ENCODE results near the gene TNFSF12. TPM values are rescaled to one million over a fixed set of nuclear protein-coding genes. Genes with fewer than 3 reads are reported as not detected.

TNFSF12 gene
- total RNA-seq, 2 experiments from 2014 or later = 52.8 to 59.4 TPM

DNA sequence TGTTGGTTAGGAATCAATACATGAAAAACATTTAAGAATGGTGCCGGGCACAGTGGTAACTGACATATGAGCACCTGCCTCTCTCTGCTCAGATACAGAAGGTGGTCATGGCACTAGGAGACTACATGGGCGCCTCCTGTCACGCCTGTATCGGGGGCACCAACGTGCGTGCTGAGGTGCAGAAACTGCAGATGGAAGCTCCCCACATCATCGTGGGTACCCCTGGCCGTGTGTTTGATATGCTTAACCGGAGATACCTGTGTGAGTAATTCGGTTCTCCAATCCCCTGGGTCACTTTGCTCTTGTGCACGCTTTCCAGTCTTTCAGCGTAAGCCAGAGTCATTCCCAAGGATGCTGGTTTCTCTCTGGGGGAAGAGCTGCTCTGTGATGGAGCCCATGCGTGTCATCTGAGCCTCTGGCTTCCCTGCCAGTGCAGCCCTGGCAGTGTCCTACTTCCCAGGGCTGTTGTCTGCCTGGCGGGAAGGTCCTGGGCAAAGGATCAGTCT lies 27.6 kb downstream of the TNFSF12 start:
- Mint-ChIP-seq H3K9me3 (ENCODE audit: low read depth) (no peaks in the 10 kb centered on the region), H3K4me3 (peak overlapping the region; percentile 95), H3K27me3 (no peaks in the 10 kb centered on the region), H3K27ac (peak overlapping the region; percentile 66), H3K4me1 (peaks cover 78% of the 10 kb centered on the region), H3K36me3 (peaks cover 73% of the 10 kb centered on the region)
- DNase-seq (peak; percentile 40), ATAC-seq (no peak)
- CTCF ChIA-PET = interaction anchor here (0.7 to 1.5 kb wide), 3 partner anchors 35 to 252 kb away, joined by 3 read pairs; no protein-coding TSS in a partner anchor

GRCh38 chr17:7577327-7578199 lies 28.7 kb downstream of the TNFSF12 start:
- CTCF ChIA-PET = interaction anchor here (0.7 kb wide), 1 partner anchor 63 kb away, joined by 3 read pairs; no protein-coding TSS in a partner anchor

GRCh38 chr17:7579001-7579833 lies 30.4 kb downstream of the TNFSF12 start, which contains the start of gene CD68:
Gene CD68, plus strand, starts transcription at chr17:7579638. Its CDS starts 40 bp downstream, at chr17:7579678.
- H3K27ac Mint-ChIP-seq = peak within 1 kb of the TSS; percentile 92
- DNase-seq (peak; percentile 87), ATAC-seq (peak; percentile 52)
- CTCF ChIA-PET = interaction anchor here (0.8 to 2.1 kb wide), 8 partner anchors 10 to 283 kb away, joined by 3 to 9 read pairs (median 3); partner anchors contain the start of genes SENP3, SOX15 and TP53
- H3K9me3 Mint-ChIP-seq (ENCODE audit: low read depth) = no peaks in the 10 kb centered on the region
- peak within 1 kb of the TSS; percentile 71 for H3K4me3 Mint-ChIP-seq
- H3K4me1 Mint-ChIP-seq = peaks cover 87% of the 10 kb centered on the region
- no peaks in the 10 kb centered on the region for H3K27me3 Mint-ChIP-seq
- peaks cover 64% of the 10 kb centered on the region for H3K36me3 Mint-ChIP-seq

More at GRCh38 chr17:7577327-7578199, 28.7 kb downstream of the TNFSF12 start:
- Mint-ChIP-seq H3K36me3 (peaks cover 74% of the 10 kb centered on the region), H3K4me1 (peaks cover 83% of the 10 kb centered on the region), H3K27ac (peak overlapping the region; percentile 92), H3K9me3 (ENCODE audit: low read depth) (no peaks in the 10 kb centered on the region), H3K4me3 (peak overlapping the region; percentile 2), H3K27me3 (no peaks in the 10 kb centered on the region)
- DNase-seq (peak; percentile 41), ATAC-seq (no peak)

DNA sequence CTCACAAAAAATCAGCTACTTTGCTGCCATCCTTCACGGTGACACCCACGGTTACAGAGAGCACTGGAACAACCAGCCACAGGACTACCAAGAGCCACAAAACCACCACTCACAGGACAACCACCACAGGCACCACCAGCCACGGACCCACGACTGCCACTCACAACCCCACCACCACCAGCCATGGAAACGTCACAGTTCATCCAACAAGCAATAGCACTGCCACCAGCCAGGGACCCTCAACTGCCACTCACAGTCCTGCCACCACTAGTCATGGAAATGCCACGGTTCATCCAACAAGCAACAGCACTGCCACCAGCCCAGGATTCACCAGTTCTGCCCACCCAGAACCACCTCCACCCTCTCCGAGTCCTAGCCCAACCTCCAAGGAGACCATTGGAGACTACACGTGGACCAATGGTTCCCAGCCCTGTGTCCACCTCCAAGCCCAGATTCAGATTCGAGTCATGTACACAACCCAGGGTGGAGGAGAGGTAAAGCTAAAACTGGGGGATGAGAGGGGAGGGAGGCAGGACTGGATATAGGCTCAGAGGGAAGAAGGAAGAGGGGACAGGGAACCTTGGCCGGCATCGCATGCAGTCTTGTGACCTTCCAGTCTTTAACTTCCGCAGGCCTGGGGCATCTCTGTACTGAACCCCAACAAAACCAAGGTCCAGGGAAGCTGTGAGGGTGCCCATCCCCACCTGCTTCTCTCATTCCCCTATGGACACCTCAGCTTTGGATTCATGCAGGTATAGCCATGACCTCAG lies 31.2 kb downstream of the TNFSF12 start:
- peak overlapping the region; percentile 71 for H3K4me3 Mint-ChIP-seq
- CTCF ChIA-PET = interaction anchor here (0.8 to 2.1 kb wide), 10 partner anchors 9 to 284 kb away, joined by 3 to 9 read pairs (median 4); partner anchors contain the start of genes SENP3, SOX15 and TP53
- H3K9me3 Mint-ChIP-seq (ENCODE audit: low read depth) = no peaks in the 10 kb centered on the region
- H3K4me1 Mint-ChIP-seq = peaks cover 84% of the 10 kb centered on the region
- H3K36me3 Mint-ChIP-seq = peaks cover 61% of the 10 kb centered on the region
- ATAC-seq (no peak), DNase-seq (peak; percentile 69)
- H3K27ac Mint-ChIP-seq = peak overlapping the region; percentile 92
- no peaks in the 10 kb centered on the region for H3K27me3 Mint-ChIP-seq

- H3K27me3 Mint-ChIP-seq = no peaks in the 10 kb centered on the region
Observed at GRCh38 chr17:7580604-7581575, 32.0 kb downstream of the TNFSF12 start.

GRCh38 chr17:7582396-7583252 lies 33.8 kb downstream of the TNFSF12 start:
- CTCF ChIA-PET = interaction anchor here (1.0 to 9.7 kb wide), 4 partner anchors 7 to 104 kb away, joined by 3 to 81 read pairs (median 22); partner anchors contain the start of genes SENP3, TP53 and WRAP53
- Mint-ChIP-seq H3K4me3 (peak overlapping the region; percentile 84), H3K9me3 (ENCODE audit: low read depth) (no peaks in the 10 kb centered on the region), H3K4me1 (peaks cover 70% of the 10 kb centered on the region), H3K27ac (peak overlapping the region; percentile 99), H3K36me3 (peaks cover 40% of the 10 kb centered on the region), H3K27me3 (no peaks in the 10 kb centered on the region)
- no peak for DNase-seq
- no peak for ATAC-seq

More at GRCh38 chr17:7580604-7581575, 32.0 kb downstream of the TNFSF12 start:
- Mint-ChIP-seq H3K4me3 (peak overlapping the region; percentile 27), H3K4me1 (peaks cover 83% of the 10 kb centered on the region), H3K36me3 (peaks cover 52% of the 10 kb centered on the region), H3K9me3 (ENCODE audit: low read depth) (no peaks in the 10 kb centered on the region), H3K27ac (peak overlapping the region; percentile 92)
- DNase-seq (no peak), ATAC-seq (no peak)
- CTCF ChIA-PET = interaction anchor here (0.9 to 1.4 kb wide), 4 partner anchors 8 to 107 kb away, joined by 3 to 9 read pairs (median 4); partner anchors contain the start of genes SENP3 and TP53

- Mint-ChIP-seq H3K36me3 (peaks cover 33% of the 10 kb centered on the region), H3K27ac (peak within 1 kb of the TSS; percentile 99), H3K4me1 (peaks cover 62% of the 10 kb centered on the region), H3K4me3 (peak within 1 kb of the TSS; percentile 84), H3K27me3 (no peaks in the 10 kb centered on the region), H3K9me3 (ENCODE audit: low read depth) (no peaks in the 10 kb centered on the region)
- peak; percentile 81 for ATAC-seq
- CTCF ChIA-PET = interaction anchor here (0.8 to 9.7 kb wide), 12 partner anchors 8 to 147 kb away, joined by 3 to 81 read pairs (median 4); partner anchors contain the start of genes ATP1B2, FXR2, SENP3 and TP53
- peak; percentile 97 for DNase-seq
Observed at GRCh38 chr17:7583253-7584109, 34.6 kb downstream of the TNFSF12 start, which contains the start of gene MPDU1. Gene MPDU1, plus strand, starts transcription at chr17:7583852. Its CDS starts 11 bp downstream, at chr17:7583863.

- H3K9me3 Mint-ChIP-seq (ENCODE audit: low read depth) = no peaks in the 10 kb centered on the region
Observed at GRCh38 chr17:7586673-7587419, 38.0 kb downstream of the TNFSF12 start.

GRCh38 chr17:7587420-7588151 lies 38.7 kb downstream of the TNFSF12 start:
- CTCF ChIA-PET = interaction anchor here (1.7 to 9.7 kb wide), 2 partner anchors 27 to 99 kb away, joined by 6 to 81 read pairs; partner anchors contain the start of genes TP53 and WRAP53
- H3K4me1 Mint-ChIP-seq = peaks cover 24% of the 10 kb centered on the region
- no peak overlapping the region for H3K27ac Mint-ChIP-seq
- no peaks in the 10 kb centered on the region for H3K27me3 Mint-ChIP-seq
- no peak for DNase-seq
- H3K36me3 Mint-ChIP-seq = peaks cover 24% of the 10 kb centered on the region
- no peak overlapping the region for H3K4me3 Mint-ChIP-seq
- no peaks in the 10 kb centered on the region for H3K9me3 Mint-ChIP-seq (ENCODE audit: low read depth)
- ATAC-seq = no peak

More at GRCh38 chr17:7586673-7587419, 38.0 kb downstream of the TNFSF12 start:
- DNase-seq (no peak), ATAC-seq (no peak)
- Mint-ChIP-seq H3K27me3 (no peaks in the 10 kb centered on the region), H3K4me1 (peaks cover 31% of the 10 kb centered on the region), H3K4me3 (no peak overlapping the region), H3K27ac (no peak overlapping the region), H3K36me3 (peaks cover 24% of the 10 kb centered on the region)
- CTCF ChIA-PET = interaction anchor here (1.0 to 9.7 kb wide), 3 partner anchors 26 to 100 kb away, joined by 3 to 81 read pairs (median 6); partner anchors contain the start of genes FXR2, TP53 and WRAP53

All from activated CD8-positive, alpha-beta memory T cell treated with anti-CD3 and anti-CD28 coated beads, Interleukin-2, amount 10 ng/mL, durations not matched to agents 7 days and 5 days (primary cell).